ENCODE data around the gene GALNT15.

Gene GALNT15

DNA sequence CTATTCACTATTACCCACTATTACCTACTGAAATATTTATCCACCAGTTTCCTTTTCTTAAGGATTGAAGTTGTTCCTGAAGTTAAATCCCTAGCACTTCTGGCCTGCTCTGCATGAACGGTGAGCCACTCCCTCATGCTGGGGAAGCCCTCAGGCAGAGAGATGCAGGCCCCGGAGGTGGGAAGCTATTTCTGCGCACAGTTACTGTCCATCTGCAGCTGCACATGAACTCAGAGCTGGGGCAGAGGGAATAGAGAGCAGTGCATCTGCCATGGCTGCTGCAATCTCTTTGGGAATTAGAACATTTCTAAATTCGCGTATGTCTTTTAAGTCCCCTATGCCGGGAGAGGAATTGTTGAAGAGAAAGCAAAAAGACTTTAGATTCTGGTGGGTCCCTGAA lies 6.3 kb upstream of the GALNT15 start:
- no peak overlapping the region for H3K27ac ChIP-seq (ENCODE audit: low read length)
- H3K27me3 ChIP-seq (ENCODE audit: insufficient read depth, low read length, poor library complexity), result no peaks in the 10 kb centered on the region
- peaks cover 3% of the 10 kb centered on the region for H3K9me3 ChIP-seq (ENCODE audit: insufficient read depth, low read length, severe bottlenecking)
- H3K4me1 ChIP-seq (ENCODE audit: insufficient read depth, low read length), result no peaks in the 10 kb centered on the region
- H3K4me2 ChIP-seq (ENCODE audit: insufficient read depth, low read length), result no peak overlapping the region
- no peaks in the 10 kb centered on the region for H3K36me3 ChIP-seq (ENCODE audit: insufficient read depth, low read length)
- no peak overlapping the region for H3K4me3 ChIP-seq (ENCODE audit: low read depth in 1 of 2, low read length in 2 of 2)
- ATAC-seq (ENCODE audit: insufficient read depth, low read depth) (no peak), DNase-seq (no peak)
- no peak overlapping the region for H2AFZ ChIP-seq (ENCODE audit: low read depth, low read length)
- no peaks in the 10 kb centered on the region for H3K79me2 ChIP-seq (ENCODE audit: insufficient read depth, low read length)
- no peaks in the 10 kb centered on the region for H4K20me1 ChIP-seq (ENCODE audit: insufficient read depth, low read length)
- H3K9ac ChIP-seq (ENCODE audit: low read depth, low read length), result no peak overlapping the region
- TF ChIP-seq, protein P1, sequence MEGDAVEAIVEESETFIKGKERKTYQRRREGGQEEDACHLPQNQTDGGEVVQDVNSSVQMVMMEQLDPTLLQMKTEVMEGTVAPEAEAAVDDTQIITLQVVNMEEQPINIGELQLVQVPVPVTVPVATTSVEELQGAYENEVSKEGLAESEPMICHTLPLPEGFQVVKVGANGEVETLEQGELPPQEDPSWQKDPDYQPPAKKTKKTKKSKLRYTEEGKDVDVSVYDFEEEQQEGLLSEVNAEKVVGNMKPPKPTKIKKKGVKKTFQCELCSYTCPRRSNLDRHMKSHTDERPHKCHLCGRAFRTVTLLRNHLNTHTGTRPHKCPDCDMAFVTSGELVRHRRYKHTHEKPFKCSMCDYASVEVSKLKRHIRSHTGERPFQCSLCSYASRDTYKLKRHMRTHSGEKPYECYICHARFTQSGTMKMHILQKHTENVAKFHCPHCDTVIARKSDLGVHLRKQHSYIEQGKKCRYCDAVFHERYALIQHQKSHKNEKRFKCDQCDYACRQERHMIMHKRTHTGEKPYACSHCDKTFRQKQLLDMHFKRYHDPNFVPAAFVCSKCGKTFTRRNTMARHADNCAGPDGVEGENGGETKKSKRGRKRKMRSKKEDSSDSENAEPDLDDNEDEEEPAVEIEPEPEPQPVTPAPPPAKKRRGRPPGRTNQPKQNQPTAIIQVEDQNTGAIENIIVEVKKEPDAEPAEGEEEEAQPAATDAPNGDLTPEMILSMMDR (IDR thresholded peaks at IDR 0.05; ENCODE audit: borderline replicate concordance, extremely low read depth, low read length, poor library complexity, severe bottlenecking), result no peak
- no peak for TF ChIP-seq EZH2 (IDR thresholded peaks at IDR 0.05; ENCODE audit: borderline replicate concordance, low read depth, low read length, severe bottlenecking)

DNA sequence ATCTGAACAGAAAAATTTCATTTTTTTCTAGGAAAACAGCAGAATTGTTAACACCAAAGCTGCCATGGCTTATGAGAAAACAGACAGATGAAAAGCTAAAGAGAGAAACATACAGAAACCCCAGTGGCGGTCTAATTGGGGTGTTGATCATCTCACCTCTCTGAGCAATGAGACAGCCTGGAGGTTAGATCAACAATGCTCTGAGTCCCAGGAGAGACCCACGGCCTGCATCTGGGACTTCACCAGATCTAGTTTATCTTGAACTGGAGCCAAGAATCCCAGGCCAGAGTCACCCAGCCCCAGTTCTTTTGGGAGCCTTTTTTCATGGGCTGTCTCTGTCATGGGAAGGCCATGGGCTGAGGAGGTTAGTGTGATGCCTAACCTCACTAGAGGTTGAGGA lies 3.5 kb upstream of the GALNT15 start:
- Histone ChIP-seq H4K20me1 (ENCODE audit: insufficient read depth, low read length) (no peaks in the 10 kb centered on the region), H3K27me3 (ENCODE audit: insufficient read depth, low read length, poor library complexity) (peaks cover 18% of the 10 kb centered on the region), H3K4me1 (ENCODE audit: insufficient read depth, low read length) (no peaks in the 10 kb centered on the region), H2AFZ (ENCODE audit: low read depth, low read length) (no peak overlapping the region), H3K27ac (ENCODE audit: low read length) (no peak overlapping the region), H3K9ac (ENCODE audit: low read depth, low read length) (no peak overlapping the region), H3K9me3 (ENCODE audit: insufficient read depth, low read length, severe bottlenecking) (no peaks in the 10 kb centered on the region), H3K4me3 (ENCODE audit: low read depth in 1 of 2, low read length in 2 of 2) (no peak overlapping the region), H3K79me2 (ENCODE audit: insufficient read depth, low read length) (no peaks in the 10 kb centered on the region), H3K4me2 (ENCODE audit: insufficient read depth, low read length) (no peak overlapping the region), H3K36me3 (ENCODE audit: insufficient read depth, low read length) (no peaks in the 10 kb centered on the region)
- ATAC-seq (ENCODE audit: insufficient read depth, low read depth) (no peak), DNase-seq (no peak)
- TF ChIP-seq, protein P1 (IDR thresholded peaks at IDR 0.05; ENCODE audit: borderline replicate concordance, extremely low read depth, low read length, poor library complexity, severe bottlenecking), result no peak
- no peak for TF ChIP-seq EZH2 (IDR thresholded peaks at IDR 0.05; ENCODE audit: borderline replicate concordance, low read depth, low read length, severe bottlenecking)

- ATAC-seq (ENCODE audit: insufficient read depth, low read depth) (no peak), DNase-seq (no peak)
- Histone ChIP-seq H3K4me2 (ENCODE audit: insufficient read depth, low read length) (no peak overlapping the region), H4K20me1 (ENCODE audit: insufficient read depth, low read length) (no peaks in the 10 kb centered on the region), H3K27ac (ENCODE audit: low read length) (no peak overlapping the region), H3K9me3 (ENCODE audit: insufficient read depth, low read length, severe bottlenecking) (no peaks in the 10 kb centered on the region), H3K4me1 (ENCODE audit: insufficient read depth, low read length) (no peaks in the 10 kb centered on the region), H2AFZ (ENCODE audit: low read depth, low read length) (no peak overlapping the region), H3K27me3 (ENCODE audit: insufficient read depth, low read length, poor library complexity) (peaks cover 23% of the 10 kb centered on the region), H3K4me3 (ENCODE audit: low read depth in 1 of 2, low read length in 2 of 2) (no peak overlapping the region), H3K9ac (ENCODE audit: low read depth, low read length) (no peak overlapping the region), H3K79me2 (ENCODE audit: insufficient read depth, low read length) (no peaks in the 10 kb centered on the region), H3K36me3 (ENCODE audit: insufficient read depth, low read length) (no peaks in the 10 kb centered on the region)
- TF ChIP-seq, protein P1 (IDR thresholded peaks at IDR 0.05; ENCODE audit: borderline replicate concordance, extremely low read depth, low read length, poor library complexity, severe bottlenecking), result no peak
- no peak for TF ChIP-seq EZH2 (IDR thresholded peaks at IDR 0.05; ENCODE audit: borderline replicate concordance, low read depth, low read length, severe bottlenecking)
These were observed 2.7 kb upstream of the GALNT15 start for GRCh38 chr3:16171825-16172224.
